Activated T-cell treated with anti-CD3 and anti-CD28 coated beads, Interleukin-2, amount 50 U/mL, for 1 hour (primary cell): ENCODE measurements around the gene ALG14.
A peak's percentile ranks its signal among the peaks of the same experiment; 100 is the strongest.
"Not testable (repeated sequence)": the region's sequence is repeated elsewhere in the genome, so short reads cannot be mapped to it uniquely, and the experiment has no call there.

Experiments used
- DNase-seq: peaks from one replicate; pipeline ENCODE4 v3.0.0-alpha.2; 2020

ALG14 gene, protein sequence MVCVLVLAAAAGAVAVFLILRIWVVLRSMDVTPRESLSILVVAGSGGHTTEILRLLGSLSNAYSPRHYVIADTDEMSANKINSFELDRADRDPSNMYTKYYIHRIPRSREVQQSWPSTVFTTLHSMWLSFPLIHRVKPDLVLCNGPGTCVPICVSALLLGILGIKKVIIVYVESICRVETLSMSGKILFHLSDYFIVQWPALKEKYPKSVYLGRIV

DNA sequence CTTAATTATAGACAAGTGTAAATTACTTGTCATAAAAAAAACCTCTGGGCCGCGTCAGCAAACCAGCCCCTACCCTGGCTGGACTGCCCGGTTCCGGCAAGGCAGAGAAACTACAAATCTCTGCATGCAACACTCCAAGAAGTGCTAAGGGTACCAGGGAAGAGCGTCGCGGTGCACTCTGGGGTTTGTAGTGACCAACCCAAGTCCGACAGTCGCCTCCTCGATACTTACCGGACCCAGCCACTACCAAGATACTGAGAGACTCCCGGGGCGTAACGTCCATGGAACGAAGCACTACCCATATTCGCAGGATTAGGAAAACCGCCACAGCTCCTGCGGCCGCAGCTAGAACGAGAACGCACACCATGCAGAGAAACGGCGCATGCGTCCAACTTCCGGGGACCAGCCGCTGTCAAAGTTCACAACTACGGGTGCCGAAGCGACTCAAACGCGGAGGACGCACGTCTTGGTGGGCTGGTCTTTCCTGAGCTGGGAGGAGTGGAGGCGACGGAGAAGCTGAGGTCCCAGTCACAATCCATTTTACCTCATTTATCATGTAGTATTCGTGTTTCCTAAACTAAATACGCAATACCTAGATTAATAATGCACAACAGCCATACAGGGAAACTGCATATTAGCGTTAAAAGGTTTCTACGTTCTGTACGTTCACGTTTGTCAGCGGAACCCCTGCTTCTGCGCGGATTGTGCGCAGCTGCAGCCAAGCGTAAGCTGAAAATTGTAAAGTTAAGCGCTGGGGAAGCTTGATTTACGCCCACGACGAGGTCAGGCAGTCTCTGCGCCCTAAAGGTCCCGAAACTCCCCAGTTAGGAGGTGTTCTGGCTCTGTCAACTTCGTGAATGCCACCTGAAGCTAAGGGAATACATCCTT lies at the start of gene ALG14:
TSS of gene ALG14 (minus strand) at position 420 of the 888 bp plus-strand sequence. CDS start at position 367, 53 bp downstream.
- DNase-seq = peak; percentile 92

DNA sequence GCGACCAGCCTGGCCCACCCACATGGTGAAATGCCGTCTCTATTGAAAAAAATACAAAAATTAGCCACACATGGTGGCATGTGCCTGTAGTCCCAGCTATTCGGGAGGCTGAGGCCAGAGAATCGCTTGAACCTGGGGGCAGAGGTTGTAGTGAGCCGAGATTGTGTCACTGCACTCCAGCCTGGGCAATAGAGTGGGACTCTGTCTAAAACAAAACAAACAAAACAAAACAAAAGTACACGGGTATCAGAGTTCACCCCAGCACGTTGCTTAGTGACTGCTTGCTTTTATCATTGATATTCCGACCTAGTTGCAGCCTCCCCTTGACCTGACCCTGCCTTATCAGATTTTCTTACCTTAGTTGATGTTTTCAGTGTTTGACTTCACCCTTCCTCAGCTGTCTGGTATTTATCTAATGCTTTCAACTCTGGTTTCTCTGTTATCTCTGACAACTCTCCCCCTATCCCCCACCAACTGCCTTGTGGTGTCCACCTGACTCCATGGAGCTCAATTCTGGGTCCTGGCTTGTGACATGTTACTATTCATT lies 49.5 kb upstream of the ALG14 start:
- no peak for DNase-seq

DNA sequence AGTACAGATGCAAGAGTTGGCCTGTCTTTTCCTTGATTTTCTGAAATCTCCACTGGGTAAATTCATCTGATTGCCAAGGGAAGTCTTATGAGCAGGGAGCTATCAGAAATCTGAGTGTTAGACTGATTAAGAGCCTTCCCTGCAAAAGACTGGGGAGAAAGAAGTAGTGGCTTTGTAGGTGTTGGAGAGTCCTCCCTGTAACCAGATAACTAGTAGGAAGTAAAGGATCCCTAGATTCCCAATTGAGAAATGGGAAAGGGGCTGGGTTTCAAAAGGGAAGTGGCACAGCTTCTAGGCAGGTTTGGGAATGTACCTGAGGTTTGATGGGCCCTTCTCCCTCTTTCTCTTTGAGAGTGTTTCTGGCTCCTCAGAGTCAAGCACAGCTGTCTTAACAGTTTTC lies 46.5 kb upstream of the ALG14 start:
- no peak for DNase-seq

DNA sequence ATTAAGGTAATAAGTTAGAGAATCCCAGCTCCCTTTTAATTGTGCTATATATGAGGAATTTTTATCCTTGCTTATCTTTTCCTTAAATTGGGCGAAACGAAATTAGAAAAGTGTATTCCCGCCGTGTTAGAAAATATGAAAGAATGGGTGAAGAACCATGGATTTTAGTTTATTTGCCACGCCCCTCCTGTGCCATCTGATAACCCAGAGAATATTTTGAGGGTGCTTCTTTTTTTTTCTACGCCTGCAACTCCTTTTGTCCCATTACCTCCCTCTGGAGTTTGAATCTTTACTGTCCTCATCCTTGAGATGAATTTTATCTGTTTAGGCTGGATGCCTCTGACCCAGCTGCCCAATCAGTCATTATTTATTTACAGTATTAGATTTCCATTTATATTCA lies 46.0 kb upstream of the ALG14 start:
- DNase-seq = no peak

DNA sequence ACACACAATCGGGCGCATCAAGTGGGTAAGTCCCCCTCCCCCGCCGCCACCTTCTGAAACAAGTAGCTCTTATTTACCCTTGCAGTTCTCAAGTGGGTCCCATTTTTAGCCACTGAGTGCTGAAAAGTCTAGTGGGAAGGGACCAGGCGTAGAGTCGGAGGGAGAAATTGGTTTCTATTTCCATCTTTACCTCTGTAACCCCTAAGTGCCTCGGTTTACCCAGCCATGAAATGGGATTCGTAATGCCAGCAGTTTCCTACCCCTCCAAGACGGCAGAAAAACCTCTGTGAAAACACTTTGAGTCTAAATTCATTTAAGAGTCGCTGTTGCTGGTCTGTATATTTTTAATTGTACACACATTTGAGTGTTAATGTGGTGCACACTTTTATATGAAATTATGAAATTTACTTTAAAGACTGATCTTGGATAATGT lies 45.3 kb upstream of the ALG14 start:
- no peak for DNase-seq

DNA sequence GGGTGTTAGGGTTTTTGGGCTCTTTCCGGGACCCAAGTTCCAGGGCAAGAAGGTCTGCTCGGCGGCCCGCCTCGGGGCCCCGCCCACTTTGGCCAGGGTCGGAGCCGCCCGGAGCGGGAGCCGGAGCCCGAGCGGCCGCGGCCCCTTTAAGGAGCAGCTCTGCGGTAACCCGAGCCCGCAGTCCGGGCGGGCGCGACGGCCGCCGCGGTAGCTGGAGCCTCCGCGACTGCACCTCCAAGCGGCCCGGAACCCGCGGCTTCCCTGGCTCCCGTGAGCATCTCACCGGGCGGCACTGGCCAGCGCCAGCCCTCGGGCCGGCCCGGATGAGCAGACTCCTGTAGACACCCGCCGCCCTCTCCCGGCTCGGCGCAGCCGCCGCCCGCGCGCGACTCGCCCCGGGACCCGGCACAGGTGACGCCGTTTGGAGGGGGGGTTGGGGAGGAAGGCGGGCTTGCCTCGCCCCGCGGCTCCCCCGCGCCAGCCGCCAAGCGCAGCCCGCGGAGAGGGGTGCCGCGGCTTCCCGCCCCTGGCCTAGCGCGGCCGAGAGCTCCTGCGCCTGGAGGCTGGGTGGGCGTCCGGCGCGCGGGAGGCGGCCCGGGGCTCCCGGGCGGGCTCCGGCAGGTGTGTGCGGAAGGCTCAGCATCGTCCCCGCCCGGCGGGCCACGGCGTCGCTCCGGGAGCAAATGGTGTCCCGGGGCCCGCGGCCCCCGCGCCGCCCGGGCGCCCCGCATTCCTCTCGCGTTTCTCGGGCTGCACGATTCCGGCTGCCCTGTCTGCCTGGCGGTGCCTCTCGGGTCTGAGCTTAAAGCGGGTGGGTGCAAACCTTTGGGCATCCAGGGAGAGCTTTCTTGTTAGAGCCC lies 44.7 kb upstream of the ALG14 start, which contains the start of gene TLCD4:
TSS of gene TLCD4 (plus strand) at position 149 of the 860 bp plus-strand sequence. CDS start 26,547 bp downstream, outside the sequence.
- DNase-seq = peak; percentile 62

DNA sequence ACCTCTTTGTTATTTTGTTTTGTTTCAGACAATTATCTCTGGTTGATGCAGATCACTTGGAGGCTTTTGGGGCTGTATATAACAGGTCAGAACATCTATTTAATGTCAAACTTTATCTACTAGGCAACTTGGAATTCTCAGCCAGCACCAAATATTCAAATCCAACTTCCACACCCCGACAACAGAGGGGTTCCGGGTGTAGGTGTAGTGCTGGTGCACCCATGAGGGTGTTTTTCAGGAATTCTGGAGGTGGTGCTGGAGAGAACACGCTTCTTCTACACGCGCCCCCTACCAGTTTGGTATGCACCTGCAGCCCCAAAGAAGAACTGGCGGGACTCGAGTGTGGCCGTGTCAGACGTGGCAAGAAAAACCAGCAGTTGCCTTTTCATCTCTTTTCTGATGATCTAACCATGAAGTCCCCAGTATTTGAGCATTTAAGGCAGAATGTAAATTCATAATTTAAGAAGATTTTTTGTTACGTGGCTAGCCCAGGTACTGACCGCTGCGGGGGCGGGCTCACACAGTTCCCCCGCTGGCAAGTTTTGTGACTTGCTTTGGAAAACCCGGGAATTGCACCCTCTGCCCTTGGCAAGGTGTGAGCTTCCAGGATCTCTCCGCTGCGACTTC lies 43.9 kb upstream of the ALG14 start:
- DNase-seq = peak; percentile 50

DNA sequence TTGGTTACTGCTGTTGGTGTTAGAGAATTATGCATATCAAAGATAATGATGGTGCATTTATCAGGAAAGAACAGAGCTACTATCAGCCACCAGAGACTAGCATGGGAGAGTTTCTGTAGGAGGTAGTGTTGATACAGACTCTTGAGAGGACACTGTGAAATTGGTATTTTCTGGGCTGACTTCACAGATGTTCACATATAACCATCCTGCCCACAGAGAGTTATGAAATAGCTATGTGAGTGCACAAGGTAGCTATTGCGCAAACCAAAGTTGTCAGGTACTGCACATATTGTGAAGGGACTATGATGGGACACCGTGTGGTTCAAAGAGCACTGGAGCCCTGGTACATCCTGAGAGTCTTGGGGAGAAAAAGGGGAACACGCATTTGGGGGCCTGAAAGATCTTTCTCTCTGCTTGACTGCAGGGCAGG lies 43.0 kb upstream of the ALG14 start:
- no peak for DNase-seq

DNA sequence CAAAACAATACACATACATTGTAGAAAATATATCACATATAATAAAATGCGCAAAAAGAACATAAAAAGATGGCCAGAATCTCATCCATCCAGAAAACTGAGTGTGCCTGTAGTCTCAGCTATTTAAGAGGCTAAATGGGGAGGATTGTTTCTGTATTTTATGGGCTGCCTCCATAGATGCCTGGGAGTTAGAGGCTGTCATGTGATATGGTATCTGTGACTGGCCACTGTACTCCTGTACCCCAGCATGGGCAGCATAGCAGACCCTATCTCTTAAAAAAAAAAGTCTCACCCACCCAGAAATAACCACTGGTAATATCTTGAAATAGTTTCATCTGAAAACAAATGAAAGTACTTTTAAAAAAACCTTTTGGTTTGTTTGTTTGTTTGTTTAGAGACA lies 40.9 kb upstream of the ALG14 start:
- DNase-seq = no peak

DNA sequence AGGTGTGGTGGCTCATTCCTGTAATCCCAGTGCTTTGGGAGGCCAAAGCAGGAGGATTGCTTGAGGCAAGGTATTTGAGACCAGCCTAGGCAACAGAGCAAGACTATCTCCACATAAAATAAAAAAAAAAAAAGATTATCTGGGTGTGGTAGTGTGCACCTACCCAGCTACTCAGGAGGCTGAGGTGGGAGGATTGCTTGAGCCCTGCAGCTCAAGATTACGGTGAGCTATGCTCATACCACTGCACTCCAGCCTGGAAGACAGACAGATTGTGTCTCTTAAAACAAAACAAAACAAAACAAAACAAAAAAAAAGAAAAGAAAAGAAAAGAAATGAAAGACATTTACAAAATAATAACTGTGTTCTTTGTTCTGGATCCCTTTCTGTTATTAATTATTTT lies 38.3 kb upstream of the ALG14 start:
- no peak for DNase-seq

DNA sequence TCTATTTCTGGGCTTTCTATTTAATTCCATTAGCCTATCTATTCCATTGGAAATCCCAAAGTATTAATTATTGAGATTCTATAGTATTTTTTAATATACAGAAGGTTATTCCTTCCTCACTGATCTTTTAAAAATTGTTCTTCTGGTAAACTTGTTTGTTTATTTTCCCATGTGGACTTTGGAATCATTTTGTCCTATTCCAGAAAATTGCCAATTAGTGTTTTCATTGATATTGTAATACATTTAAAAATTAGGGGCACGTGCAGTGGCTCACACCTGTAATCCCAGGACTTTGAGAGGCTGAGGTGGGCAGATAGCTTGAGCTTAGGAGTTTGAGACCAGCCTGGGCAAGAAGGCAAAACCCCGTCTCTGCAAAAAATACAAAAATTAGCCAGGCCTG lies 36.0 kb upstream of the ALG14 start:
- DNase-seq = no peak

DNA sequence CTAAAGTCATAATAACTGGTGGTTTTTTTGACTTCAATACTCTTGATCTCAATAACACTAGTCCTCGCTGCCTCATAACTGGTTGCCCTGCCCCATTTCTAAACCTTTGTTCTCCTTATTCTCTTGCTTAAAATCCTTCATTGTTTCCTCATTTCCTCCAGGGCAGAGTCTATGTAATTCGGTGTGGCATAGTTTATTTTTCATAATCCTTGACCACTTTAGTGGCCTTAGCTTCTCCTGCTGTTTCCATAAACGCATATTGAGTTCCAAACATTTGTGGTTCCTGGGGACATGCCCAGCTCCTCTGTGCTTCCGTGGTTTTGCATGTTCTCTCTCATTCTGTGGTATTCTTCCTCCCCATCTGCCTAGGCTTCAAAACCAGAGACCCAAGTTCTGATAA lies 25.4 kb upstream of the ALG14 start:
- DNase-seq = no peak

DNA sequence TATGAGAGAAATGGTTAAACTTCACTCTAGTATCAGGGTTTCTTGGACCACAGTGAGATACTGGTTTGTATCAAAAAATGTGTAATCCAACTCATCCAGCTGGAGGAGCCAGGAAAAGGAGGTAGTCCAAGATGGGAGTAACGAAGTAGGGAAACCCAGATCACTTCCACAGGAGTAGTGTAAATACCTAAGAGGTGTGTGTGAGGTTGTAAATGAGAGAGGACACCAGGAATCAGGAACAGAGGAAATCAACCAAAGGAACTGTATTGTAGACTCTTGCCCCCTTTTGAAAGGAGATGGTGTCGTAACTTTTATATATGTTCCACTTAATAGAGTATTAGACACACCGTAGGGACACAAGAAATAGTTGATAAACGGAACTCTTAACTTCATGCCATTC lies 24.7 kb upstream of the ALG14 start:
- no peak for DNase-seq

DNA sequence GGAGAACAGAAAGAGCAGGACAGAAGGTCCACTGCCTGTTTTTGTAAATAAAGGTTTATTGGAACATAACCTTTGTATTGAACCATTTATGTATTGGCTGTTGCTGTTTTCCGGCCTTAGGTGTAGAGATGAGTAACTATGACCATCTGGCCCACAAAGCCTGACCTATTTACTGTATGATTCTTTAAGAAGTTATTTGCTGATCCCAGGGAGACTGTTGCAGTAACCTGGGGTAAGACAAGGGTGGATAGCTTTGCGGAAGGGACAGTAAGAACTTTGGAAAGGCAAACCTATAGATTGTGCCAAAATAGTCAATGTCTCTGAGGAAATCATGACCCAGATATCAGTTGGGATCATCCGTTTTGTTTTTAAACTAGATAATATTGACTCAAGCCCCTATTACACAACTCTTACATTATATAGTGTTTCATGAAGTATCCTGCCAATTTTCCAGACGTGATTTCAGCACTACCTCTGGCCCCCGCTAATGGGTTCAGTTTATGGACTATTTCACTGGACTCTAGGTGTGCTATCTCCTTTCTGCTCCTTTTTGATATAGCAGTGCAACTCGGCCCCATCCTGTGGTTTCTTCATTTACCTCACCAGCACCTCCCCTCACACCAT lies 23.6 kb upstream of the ALG14 start:
- DNase-seq = no peak

DNA sequence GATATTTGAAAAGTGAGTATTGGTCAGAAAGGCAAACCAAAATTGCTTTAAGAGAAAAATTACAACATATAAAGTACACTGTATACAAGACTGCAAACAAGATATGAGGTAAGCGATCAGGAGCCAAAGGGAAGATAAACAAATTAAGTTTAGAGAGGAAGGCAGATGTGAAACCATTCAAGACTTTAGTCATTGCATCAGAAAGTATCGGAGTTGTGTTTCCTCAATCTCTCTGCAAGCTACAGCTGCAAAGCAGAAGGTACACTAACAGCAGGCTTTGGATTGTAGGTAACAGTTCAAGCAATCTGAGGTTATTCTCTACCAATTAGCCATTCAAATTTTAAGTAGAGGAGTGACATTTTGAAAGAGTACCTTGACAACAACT lies 23.1 kb upstream of the ALG14 start:
- DNase-seq = no peak

DNA sequence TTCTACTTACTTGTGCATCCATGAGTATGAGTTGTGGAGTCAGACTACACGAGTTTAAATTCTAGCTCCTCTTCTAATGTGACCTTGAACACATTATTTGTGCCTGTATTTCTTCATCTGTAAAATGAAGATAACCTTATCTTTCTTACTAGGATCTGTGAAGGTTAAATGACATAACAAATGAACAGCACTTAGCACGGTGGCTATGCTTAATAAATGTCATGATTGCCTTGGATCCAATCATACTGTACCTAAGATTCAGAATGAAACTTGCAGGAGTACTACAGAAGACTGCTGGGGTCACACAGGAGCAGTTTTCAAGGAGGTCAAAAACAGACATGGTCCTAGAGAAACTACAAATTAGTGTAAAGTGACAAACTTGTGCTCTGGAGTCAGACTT lies 22.2 kb upstream of the ALG14 start:
- no peak for DNase-seq

DNA sequence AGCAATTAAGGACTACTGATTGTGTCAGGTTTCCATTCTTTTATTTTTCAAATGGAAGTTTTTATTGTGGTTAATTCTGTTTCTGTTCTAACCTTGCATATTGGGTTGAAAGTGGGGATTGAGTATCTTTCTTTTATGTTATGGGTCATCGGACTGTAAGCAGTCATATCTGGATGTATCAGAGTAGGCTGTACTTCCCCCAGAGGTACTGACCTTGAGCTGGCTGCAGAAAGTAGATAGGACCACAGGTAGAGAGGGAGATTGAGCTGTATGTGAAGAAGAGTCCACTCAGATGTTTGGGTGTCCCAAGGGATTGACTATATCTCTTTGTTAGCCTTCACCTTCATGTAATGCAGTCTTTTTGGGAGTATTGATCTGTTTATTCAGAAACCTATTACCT lies 20.5 kb upstream of the ALG14 start:
- no peak for DNase-seq

DNA sequence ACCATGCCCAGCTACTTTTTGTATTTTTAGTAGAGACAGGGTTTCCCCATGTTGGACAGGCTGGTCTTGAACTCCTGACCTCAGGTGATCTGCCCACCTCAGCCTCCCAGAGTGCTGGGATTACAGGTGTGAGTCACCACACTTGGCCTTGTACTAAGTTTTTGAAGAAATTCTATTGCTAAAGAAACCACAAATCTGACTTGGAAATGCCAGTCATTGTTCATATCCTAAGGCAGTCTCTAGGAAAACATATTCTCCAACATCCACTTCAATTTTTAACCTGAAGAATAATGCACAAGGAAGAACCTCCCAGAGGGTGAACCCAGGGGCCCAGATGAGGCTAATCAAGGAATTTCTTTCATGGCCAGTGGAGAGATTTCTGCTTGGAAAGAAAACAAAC lies 20.1 kb upstream of the ALG14 start:
- DNase-seq = not testable (repeated sequence)

DNA sequence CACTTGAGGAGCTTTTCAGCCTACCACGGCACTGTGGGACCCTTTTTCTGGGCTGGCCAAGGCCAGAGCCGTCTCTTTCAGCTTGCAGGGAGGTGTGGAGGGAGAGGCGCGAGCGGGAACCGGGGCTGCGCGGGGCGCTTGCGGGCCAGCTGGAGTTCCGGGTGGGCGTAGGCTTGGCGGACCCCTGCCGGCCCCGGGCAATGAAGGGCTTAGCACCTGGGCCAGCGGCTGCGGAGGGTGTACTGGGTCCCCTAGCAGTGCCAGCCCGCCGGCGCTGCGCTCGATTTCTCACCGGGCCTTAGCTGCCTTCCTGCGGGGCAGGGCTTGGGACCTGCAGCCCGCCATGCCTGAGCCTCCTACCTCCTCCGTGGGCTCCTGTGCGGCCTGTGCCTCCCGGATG lies 18.5 kb upstream of the ALG14 start:
- DNase-seq = not testable (repeated sequence)

DNA sequence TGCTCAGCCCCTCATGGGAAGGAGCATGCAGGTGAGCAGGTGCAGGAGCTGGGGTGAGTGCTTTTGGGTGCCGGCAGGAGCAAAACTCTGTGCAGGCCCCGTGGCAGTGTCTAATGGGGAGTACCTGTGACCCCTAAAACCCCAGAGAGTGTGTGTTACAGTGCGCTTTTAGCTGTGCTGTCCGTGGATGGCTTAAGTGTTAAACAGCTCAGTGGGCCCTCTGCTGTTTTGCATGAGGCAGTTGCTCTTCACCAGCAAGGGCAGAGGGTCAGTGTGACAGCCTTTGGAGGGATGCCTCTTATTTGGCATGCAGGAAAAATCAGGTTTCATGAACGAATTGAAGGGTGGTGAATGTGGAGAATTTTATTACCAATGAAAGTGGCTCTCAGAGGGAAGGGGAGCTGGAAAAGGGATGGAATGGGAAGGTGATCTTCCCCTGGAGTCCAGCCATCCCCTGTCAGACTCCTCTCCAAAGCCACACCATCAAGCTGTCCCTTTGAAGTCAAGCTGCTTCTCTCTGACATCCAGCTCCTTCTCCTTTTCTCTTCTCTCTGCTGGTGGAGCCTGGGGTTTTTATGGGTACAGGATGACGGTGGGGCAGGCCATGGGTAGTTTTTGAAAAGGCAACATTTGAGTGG lies 17.0 kb upstream of the ALG14 start:
- no peak for DNase-seq

DNA sequence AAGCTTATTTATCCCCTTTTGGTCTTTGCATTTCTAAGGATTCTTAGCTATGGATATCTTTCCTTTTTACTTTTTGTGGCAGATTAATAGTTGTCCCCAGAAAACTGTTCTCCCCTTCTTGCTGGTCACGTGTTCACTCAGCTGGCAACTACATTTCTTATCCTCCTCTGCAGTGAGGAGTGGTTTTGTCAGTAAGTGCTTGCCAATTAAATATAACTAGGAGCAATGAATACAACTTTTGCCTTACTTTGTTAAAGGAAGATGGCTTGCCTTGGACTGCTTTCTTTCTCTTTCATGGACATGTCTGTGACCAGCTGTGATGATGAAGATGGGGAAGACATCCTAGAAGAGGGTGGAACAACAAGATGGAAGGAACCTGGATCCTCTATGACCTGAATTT lies 15.6 kb upstream of the ALG14 start:
- no peak for DNase-seq
